ENCODE measurements around the gene SLC16A5.
"Not testable (repeated sequence)": the region's sequence is repeated elsewhere in the genome, so short reads cannot be mapped to it uniquely, and the experiment has no call there.

Gene SLC16A5, protein sequence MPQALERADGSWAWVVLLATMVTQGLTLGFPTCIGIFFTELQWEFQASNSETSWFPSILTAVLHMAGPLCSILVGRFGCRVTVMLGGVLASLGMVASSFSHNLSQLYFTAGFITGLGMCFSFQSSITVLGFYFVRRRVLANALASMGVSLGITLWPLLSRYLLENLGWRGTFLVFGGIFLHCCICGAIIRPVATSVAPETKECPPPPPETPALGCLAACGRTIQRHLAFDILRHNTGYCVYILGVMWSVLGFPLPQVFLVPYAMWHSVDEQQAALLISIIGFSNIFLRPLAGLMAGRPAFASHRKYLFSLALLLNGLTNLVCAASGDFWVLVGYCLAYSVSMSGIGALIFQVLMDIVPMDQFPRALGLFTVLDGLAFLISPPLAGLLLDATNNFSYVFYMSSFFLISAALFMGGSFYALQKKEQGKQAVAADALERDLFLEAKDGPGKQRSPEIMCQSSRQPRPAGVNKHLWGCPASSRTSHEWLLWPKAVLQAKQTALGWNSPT

DNA sequence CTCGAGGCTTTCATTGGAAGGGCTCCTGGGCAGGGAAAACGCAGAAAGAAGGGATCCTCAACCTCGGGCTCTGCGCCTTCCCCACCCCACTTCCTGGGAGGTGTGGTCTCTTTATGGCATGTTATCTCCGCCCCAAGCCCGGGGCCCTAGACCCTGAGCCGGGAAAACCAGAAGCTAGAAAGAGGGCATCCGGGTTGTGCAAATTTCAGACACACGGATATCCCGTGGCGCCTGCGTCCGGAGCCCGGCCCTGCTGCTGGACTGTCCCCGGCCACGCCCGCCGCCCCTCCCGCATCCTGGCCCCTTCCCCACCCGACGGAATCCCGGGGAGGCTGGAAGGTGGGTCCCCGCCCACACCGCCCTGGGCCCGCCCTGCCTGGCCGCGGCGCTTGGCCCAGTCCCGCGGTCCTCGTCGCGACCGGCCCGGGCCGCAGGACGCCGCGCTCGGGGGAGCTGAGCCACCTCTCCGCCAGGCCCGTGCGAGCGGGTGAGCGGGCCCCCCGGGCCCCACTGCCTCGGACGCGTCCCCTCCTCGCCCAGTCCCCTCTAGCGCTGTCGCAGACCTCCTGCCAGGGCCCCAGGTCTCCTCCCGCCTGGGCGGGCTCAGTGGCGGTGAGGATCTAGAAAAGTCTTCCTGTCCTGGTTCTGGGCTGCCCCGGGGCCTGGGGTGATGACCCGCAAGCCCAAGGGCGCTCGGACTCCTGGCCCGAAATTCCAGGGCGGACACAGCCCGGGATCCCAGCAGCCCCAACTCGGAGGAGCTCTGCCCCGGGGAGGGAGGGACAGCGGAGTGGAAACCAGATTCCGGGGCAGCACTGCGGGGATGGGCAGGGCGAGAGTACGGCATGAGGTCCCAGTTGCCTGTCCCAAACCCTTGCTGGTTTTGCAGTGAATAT, at the start of gene SLC16A5:
SLC16A5 (plus strand) TSS at position 397 of the 896 bp plus-strand sequence. CDS start 5,683 bp downstream, outside the sequence.
- no peak for DNase-seq (ENCODE audit: low read depth)

- DNase-seq (ENCODE audit: low read depth) = no peak
These were observed 48.5 kb upstream of the SLC16A5 start for GRCh38 chr17:75039238-75039637.

DNA sequence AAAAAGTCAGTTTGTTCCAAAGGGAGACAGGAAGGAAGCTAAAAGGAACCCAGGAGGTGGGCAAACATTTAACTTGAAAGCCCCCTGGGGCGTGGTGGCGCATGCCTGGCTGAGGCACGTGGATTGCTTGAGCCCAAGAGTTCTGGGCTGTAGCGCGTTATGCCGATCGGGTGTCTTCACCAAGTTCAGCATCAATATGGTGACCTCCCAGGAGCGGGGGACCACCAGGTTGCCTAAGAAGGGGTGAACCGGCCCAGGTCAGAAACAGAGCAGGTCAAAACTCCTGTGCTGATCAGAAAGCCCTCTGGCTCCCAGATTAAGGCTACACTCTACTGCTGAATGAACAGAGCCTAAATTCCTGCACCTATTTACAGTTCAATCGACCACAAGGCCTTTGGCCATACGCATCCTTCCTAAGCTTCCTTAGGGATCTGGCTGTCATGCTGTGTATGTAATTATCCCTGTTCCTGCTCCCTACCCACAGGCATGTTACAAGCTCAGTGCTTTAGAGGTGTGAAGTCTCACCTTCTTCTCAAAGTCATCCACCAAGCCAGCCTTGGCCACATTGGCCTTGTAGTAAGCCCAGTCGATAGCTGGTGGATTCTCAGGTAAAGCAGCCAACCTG, 46.0 kb upstream of the SLC16A5 start:
- DNase-seq (ENCODE audit: low read depth) = no peak

DNA sequence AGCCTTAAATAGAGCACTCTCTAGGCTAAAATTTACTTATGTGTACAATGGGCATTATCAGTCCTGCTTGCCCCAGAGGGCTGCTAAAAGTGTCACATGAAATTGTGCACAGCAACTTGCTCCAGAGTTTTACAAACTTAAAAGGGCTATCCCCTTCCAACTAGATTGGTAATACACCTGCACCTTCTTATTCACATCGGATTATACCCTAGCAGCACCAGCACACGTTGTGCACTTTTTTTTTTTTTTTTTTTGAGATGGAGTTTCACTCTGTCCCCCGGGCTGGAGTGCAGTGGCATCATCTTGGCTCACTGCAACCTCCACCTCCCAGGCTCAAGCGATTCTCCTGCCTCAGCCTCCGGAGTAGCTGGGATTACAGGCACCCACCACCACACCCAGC, 44.0 kb upstream of the SLC16A5 start:
- not testable (repeated sequence) for DNase-seq (ENCODE audit: low read depth)

DNA sequence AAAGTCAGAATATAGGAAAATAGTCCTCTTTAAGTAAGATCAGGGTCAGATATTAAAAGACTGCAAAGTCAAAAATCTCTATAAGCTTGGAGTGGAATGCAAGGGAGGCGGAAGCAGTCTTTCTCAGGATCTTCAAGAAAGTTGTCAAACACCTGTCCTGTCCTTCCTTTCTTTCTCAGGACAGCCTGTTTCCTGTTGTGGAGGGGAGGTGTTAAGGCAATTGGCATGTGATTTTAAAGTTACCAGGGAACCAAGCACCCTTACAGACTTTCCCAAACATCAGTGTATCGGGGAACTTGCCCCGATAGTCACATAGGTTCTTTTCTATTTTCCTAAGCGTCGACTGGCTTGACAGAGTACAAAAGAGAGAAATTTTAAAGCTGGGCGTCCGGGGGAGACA, 43.0 kb upstream of the SLC16A5 start:
- DNase-seq (ENCODE audit: low read depth) = no peak

- not testable (repeated sequence) for DNase-seq (ENCODE audit: low read depth)
These were observed 41.8 kb upstream of the SLC16A5 start for GRCh38 chr17:75045946-75046406.

GRCh38 chr17:75046407-75047289, 41.1 kb upstream of the SLC16A5 start, which contains the start of the genes ATP5PD and KCTD2:
TSS of gene ATP5PD (minus strand) at chr17:75046969. CDS start at chr17:75042650, 4,319 bp downstream.
TSS of gene KCTD2 (plus strand) at chr17:75047225. CDS start at chr17:75047251, 26 bp downstream.
- peak; percentile 81 for DNase-seq (ENCODE audit: low read depth)

DNA sequence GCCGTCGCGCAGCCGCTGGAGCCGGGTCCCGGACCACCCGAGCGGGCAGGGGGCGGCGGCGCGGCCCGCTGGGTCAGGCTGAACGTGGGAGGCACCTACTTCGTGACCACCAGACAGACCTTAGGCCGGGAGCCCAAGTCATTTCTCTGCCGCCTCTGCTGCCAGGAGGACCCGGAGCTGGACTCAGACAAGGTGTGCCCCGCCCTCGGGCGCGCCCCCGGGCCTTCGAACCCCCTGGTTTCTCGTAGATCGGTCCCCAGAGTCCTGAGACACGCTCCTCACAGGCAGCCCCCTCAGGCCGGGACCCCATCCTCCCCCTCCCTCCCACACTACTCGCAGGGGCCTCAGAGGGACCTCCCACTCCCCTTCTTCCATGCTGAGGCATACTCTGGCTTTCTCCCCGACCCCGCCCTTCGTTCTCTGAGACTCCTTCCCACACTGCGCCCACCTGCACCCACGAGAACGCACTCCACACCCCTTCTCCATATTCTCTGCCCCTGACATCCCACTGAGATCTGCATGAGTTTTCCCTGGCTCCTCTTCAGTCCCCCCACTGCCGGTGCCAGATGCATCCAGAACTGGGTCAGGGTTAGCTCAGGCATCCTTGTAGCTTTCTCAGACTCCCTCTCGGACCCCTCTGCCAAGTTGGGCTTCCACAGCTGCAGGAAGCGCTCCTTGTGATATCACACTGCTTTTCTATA, 40.2 kb upstream of the SLC16A5 start:
- DNase-seq (ENCODE audit: low read depth) = no peak

DNA sequence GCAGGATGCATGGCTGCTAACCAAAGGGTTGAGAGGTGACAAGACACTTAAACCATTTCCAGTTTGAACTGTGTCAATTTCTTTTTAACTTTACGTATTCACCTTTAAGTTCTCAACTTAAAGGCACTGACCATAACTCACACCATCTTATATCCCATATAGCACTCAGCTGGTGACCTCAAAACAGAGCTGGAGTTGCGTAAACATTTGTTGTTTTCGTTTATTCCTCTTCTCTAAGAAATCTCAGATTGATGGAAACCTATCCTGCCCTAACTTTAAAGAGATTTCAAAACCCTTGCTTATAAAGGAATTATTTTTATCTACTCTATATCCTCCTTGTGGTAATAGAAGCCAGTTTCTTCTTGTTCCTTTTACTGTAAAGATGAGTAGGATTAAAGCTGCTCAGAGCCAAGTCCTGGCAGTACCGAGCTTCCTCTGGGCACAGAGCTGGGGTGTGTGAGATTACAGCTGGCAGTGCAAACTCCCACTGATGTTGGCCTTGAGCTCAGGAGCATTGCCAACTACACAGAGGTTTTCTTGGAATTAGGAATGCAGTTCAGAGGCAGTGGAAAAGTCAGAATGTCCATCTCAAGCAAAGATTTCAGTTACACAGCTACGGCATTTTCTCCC, 39.4 kb upstream of the SLC16A5 start:
- no peak for DNase-seq (ENCODE audit: low read depth)

DNA sequence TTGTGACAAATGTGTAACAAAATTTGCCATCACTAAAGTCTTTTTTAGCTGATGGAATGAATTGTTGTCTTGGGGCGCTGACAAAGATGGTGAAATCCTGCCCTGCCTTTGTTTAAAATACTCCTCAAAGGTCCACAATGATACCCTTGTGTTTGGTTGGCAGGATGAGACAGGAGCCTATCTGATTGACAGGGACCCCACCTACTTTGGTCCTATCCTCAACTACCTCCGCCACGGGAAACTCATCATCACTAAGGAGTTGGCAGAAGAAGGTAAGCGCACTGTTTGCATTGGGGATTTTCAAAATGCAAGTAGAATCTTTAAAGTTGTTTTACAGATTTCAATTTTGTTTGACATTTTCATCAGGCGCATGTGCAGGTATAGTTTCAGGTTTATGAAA, 38.7 kb upstream of the SLC16A5 start:
- DNase-seq (ENCODE audit: low read depth) = no peak

- DNase-seq (ENCODE audit: low read depth) = no peak
These were observed 38.0 kb upstream of the SLC16A5 start for GRCh38 chr17:75049706-75050105.

GRCh38 chr17:75051941-75052340, 35.8 kb upstream of the SLC16A5 start:
- DNase-seq (ENCODE audit: low read depth) = no peak

DNA sequence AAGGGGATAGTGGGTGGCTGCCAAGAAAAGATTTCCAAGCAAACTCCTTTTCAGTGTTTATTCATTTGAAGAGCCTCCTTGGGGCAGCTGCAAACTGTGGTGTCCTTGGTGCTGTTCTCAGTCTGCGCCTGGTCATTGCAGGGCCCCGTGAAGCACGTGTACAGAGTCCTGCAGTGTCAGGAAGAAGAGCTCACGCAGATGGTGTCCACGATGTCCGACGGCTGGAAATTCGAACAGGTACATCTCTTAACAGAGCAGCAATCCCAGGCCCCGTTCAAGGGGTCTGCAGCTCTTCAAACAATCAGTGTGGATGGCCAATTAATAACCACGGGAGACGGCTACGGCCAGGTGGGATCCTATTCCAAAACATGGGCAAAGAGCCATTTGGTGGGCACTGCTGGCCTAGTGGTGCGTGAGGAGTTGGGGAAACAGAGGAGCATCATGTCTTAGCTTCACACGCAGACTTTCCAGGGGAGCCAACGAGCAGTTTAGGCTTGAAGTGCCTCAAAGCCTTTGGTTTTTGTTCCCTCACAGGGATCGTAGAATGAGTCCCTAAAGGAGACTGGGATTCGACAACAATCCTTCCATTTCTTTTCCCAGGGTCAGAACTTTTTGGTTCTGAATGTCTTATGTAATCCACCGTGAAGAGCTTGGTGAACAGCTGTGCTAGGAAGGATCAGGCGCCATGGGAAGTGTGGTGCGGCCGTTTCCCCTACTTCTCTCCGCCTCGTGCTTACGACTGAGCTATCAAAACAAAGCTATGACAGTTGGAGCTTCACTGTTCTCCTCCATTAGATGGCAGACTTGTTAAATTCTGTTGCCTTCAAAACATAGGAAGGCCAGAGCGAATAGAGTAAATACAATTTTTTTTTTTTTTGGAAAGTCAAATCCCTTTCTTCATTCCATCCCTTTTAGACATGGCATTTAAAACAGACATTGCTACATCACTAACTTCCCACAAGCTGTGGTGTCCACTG, 28.1 kb upstream of the SLC16A5 start:
- no peak for DNase-seq (ENCODE audit: low read depth)

GRCh38 chr17:75060434-75061054, 27.2 kb upstream of the SLC16A5 start:
- DNase-seq (ENCODE audit: low read depth) = no peak

DNA sequence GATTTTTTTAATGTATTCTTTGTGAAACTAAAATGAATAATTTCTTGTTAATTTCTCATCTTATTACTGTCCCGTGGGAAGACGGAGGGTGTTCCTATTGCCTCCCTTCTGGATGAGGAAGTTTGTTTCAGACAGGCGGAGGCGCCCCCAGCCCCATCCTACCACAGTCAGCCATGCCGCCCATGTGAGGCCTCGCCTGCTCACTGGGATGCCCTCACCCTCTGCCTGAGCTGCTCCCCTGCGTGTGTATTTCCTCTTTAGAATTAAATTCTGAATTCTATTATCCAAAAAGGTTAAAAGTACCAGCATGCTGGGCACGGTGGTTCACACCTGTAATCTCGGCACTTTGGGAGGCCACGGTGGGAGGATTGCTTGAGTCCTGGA, 26.7 kb upstream of the SLC16A5 start:
- no peak for DNase-seq (ENCODE audit: low read depth)

DNA sequence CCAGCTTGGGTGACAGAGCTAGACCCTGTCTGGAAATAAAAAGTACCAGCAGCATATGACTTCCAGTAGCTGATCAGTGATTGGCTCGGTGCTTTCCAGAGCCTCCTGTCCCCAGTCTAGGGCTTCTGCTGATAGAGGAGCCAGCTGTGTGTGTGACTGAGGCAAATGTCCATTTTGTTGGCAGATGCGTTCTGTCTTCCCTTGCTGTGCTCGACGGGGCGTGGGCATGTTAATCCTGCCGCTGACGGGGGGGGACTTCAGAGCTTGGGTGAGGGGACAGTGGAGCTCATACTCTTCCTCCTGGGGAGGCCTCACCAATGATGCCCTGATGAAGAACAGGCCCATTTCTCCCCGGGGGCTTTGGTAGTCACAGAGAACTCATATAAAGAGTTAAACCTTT, 26.1 kb upstream of the SLC16A5 start:
- no peak for DNase-seq (ENCODE audit: low read depth)

- DNase-seq (ENCODE audit: low read depth) = no peak
These were observed 24.6 kb upstream of the SLC16A5 start for GRCh38 chr17:75063201-75063600.

DNA sequence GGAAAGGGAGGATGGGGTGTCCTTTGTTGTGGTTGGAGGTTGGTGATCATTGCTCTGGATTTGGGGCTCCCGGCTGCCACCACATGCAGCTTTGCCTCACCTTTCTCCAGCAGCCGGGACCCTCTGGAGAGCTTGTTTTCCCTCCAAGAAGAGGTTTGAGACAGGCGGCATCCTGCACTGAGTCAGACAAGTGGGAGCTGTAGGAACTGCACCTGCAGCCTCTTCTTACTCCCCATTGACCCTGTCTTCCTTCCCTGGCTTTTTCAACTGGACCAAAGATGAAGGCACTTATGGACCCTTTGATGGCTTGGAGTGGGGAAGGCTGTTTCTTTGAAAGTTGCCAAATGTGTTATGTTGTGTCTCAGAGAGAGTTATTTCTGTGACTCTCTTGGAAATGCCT, 24.1 kb upstream of the SLC16A5 start:
- no peak for DNase-seq (ENCODE audit: low read depth)
